PC-3 (cell line): ENCODE results near the gene NPHP3. TPM values are rescaled to one million over a fixed set of nuclear protein-coding genes. Genes with fewer than 3 reads are reported as not detected.

Experiments
- ATAC-seq: fragments of 200-7000 bp; cut with Tn5 transposase; 2 replicates; pipeline ENCODE4 v1.9.1; 2020; ENCODE audit warnings: mild to moderate bottlenecking, moderate library complexity
- BruUV-seq: library from RNA; stranded (reverse); fragments of 400-500 nt; replicated peaks from 2 replicates; lab custom pipeline; 2021; lab: Mats Ljungman, UMichigan
- CTCF ChIA-PET: fragments of 300-600 bp; sonication (Branson Sonifier 250); formaldehyde crosslinking; loops from one replicate; lab custom pipeline; 2022; ENCODE audit warnings: antibody characterized with exemption; lab: Charles Lee
- POLR2A ChIA-PET: fragments of 300-600 bp; sonication (Branson Sonifier 250); formaldehyde crosslinking; loops from one replicate; lab custom pipeline; 2022; ENCODE audit warnings: antibody characterized with exemption; ENCODE audit not compliant: unreplicated experiment; lab: Charles Lee
- DNase-seq: peaks from one replicate; pipeline ENCODE4 v3.0.0-alpha.2; 2015
- H2AFZ ChIP-seq: fragments of 300-600 bp; sonication (generic); 2 replicates; pipeline ENCODE4 v1.6.0; 2016; ENCODE audit warnings: antibody characterized with exemption, low read length
- H3F3A ChIP-seq: fragments of 300-600 bp; sonication (generic); one replicate; pipeline ENCODE4 v1.6.0; 2017; ENCODE audit warnings: antibody characterized with exemption, low read length, control low read depth, mild to moderate bottlenecking; ENCODE audit not compliant: unreplicated experiment
- H3K27ac ChIP-seq: fragments of 300-600 bp; sonication (generic); 2 replicates; pipeline ENCODE4 v1.5.1; 2016; ENCODE audit warnings: mild to moderate bottlenecking, low read length
- H3K27me3 ChIP-seq: fragments of 300-600 bp; sonication (generic); 2 replicates; pipeline ENCODE4 v1.6.1; 2016; ENCODE audit warnings: low read length, mixed read lengths
- H3K36me3 ChIP-seq: fragments of 300-600 bp; sonication (generic); 2 replicates; pipeline ENCODE4 v1.6.1; 2016; ENCODE audit warnings: low read depth, mixed run types, low read length, mixed read lengths
- H3K4me1 ChIP-seq: fragments of 300-600 bp; sonication (generic); 2 replicates; pipeline ENCODE4 v1.5.1; 2016; ENCODE audit warnings: low read length; ENCODE audit not compliant: insufficient read depth
- H3K4me2 ChIP-seq: fragments of 300-600 bp; sonication (generic); 2 replicates; pipeline ENCODE4 v1.6.0; 2016; ENCODE audit warnings: low read length
- H3K4me3 ChIP-seq: fragments of 300-600 bp; sonication (generic); 2 replicates; pipeline ENCODE4 v1.5.1; 2016; ENCODE audit warnings: mild to moderate bottlenecking, low read length, mixed read lengths
- H3K79me2 ChIP-seq: fragments of 300-600 bp; sonication (generic); 2 replicates; pipeline ENCODE4 v1.6.1; 2017; ENCODE audit warnings: low read length, mixed read lengths
- H3K9ac ChIP-seq: fragments of 300-600 bp; sonication (generic); 2 replicates; pipeline ENCODE4 v1.6.0; 2016; ENCODE audit warnings: mild to moderate bottlenecking, low read length
- H3K9me2 ChIP-seq: fragments of 300-600 bp; sonication (generic); replicated peaks from 2 replicates; pipeline ENCODE4 v1.6.1; 2016; ENCODE audit warnings: mixed run types, low read length, mixed read lengths
- H3K9me3 ChIP-seq: fragments of 300-600 bp; sonication (generic); 2 replicates; pipeline ENCODE4 v1.6.1; 2016; ENCODE audit warnings: low read length, mixed read lengths
- H4K20me1 ChIP-seq: fragments of 300-600 bp; sonication (generic); 2 replicates; pipeline ENCODE4 v1.6.1; 2016; ENCODE audit warnings: low read length, mixed read lengths
- EZH2 ChIP-seq: fragments of 300-600 bp; sonication (generic); IDR thresholded peaks from one replicate; pipeline ENCODE4 v1.6.1; 2017; ENCODE audit warnings: antibody characterized with exemption, mild to moderate bottlenecking, low read length; ENCODE audit not compliant: unreplicated experiment
- EZH2phosphoT487 ChIP-seq: fragments of 300-600 bp; sonication (generic); IDR thresholded peaks from 2 replicates; pipeline ENCODE4 v1.6.1; 2018; ENCODE audit warnings: mild to moderate bottlenecking, antibody characterized with exemption, low read length, borderline replicate concordance
- intact Hi-C: fragments of 100-400 bp; cut with micrococcal nuclease; formaldehyde crosslinking; loops from 2 replicates; pipeline ENCODE4 v1.9.0; 2023
- total RNA-seq: library from RNA; depleted of rRNA; stranded (reverse); fragments of >200 nt; gene quantifications from 2 replicates; pipeline ENCODE4 v1.2.3, GENCODE V29; 2014
- TF ChIP-seq, protein P1 (sequence below): fragments of 300-600 bp; sonication (generic); conservative IDR thresholded peaks from 2 replicates; pipeline ENCODE4 v1.5.1; 2017; ENCODE audit warnings: antibody characterized with exemption, low read depth, mild to moderate bottlenecking, low read length

The NPHP3 gene
- total RNA-seq, 1 experiment from 2014 or later = 6.2 TPM

GRCh38 chr3:132654190-132654589 lies 68.0 kb downstream of the NPHP3 start:
- CTCF ChIA-PET = no interaction called here
- Histone ChIP-seq H3F3A (peaks cover 3% of the 10 kb centered on the region), H2AFZ (no peak overlapping the region), H3K27me3 (no peaks in the 10 kb centered on the region), H3K27ac (peak overlapping the region; percentile 35; the same call in 1 of the 2 replicates), H3K4me3 (no peak overlapping the region), H4K20me1 (no peaks in the 10 kb centered on the region), H3K9me2 (no peaks in the 10 kb centered on the region), H3K4me2 (peak overlapping the region; percentile 14; the same call in 1 of the 2 replicates), H3K9ac (no peak overlapping the region), H3K36me3 (no peaks in the 10 kb centered on the region), H3K9me3 (no peaks in the 10 kb centered on the region), H3K79me2 (peaks cover 11% of the 10 kb centered on the region), H3K4me1 (peaks cover 39% of the 10 kb centered on the region)
- POLR2A ChIA-PET = no interaction called here
- intact Hi-C loops = no loop called here
- no TSS peak for BruUV-seq
- peak; percentile 47 for DNase-seq
- no peak for TF ChIP-seq EZH2
- TF ChIP-seq, protein P1, sequence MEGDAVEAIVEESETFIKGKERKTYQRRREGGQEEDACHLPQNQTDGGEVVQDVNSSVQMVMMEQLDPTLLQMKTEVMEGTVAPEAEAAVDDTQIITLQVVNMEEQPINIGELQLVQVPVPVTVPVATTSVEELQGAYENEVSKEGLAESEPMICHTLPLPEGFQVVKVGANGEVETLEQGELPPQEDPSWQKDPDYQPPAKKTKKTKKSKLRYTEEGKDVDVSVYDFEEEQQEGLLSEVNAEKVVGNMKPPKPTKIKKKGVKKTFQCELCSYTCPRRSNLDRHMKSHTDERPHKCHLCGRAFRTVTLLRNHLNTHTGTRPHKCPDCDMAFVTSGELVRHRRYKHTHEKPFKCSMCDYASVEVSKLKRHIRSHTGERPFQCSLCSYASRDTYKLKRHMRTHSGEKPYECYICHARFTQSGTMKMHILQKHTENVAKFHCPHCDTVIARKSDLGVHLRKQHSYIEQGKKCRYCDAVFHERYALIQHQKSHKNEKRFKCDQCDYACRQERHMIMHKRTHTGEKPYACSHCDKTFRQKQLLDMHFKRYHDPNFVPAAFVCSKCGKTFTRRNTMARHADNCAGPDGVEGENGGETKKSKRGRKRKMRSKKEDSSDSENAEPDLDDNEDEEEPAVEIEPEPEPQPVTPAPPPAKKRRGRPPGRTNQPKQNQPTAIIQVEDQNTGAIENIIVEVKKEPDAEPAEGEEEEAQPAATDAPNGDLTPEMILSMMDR = no peak
- no peak for TF ChIP-seq EZH2phosphoT487
- peak; percentile 39 for ATAC-seq

DNA sequence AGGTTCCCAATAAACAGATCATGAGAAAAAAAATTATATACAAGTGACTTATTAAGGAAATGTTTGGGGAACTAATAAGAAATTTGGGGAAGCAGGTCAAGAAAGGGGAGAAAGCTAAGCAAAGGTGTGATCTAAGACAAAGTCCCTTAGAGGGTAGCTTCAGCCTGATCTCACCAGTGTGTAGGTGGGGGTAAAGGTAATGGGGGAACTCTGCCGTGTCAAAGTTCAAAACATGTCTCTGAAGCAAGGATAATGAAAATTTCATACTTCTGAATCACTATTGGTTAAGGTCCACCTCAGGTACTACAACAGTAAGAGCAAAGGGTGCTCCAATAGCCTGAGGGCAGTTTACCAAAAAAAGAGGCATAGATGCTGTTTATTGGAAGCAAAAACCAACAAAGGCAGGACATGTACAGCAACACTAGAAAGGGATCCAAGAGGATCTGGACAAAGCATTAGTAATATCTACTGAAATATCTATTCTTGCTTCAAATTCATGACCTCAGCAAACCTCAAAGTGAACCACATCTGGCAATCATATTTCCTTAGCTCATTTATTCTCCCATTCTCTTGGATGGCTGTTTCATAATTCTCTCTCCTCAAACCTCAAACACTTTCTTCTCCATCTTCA lies 69.5 kb downstream of the NPHP3 start:
- Histone ChIP-seq H4K20me1 (no peaks in the 10 kb centered on the region), H2AFZ (no peak overlapping the region), H3K4me3 (no peak overlapping the region), H3K9ac (no peak overlapping the region), H3K4me1 (peaks cover 29% of the 10 kb centered on the region), H3K36me3 (no peaks in the 10 kb centered on the region), H3K4me2 (peak overlapping the region; percentile 14), H3F3A (peaks cover 3% of the 10 kb centered on the region), H3K27ac (peak overlapping the region; percentile 48), H3K27me3 (no peaks in the 10 kb centered on the region), H3K9me3 (no peaks in the 10 kb centered on the region), H3K79me2 (no peaks in the 10 kb centered on the region), H3K9me2 (no peaks in the 10 kb centered on the region)
- ATAC-seq (peak; percentile 79), DNase-seq (peak; percentile 81)
- ChIA-PET CTCF (no interaction called here), POLR2A (no interaction called here)
- no TSS peak for BruUV-seq
- TF ChIP-seq, protein P1 = no peak
- intact Hi-C loops = no loop called here

- H3K9ac ChIP-seq = no peak overlapping the region
- H4K20me1 ChIP-seq = no peaks in the 10 kb centered on the region
- no peaks in the 10 kb centered on the region for H3K9me3 ChIP-seq
- no peak overlapping the region for H2AFZ ChIP-seq
- H3F3A ChIP-seq = no peaks in the 10 kb centered on the region
- no peaks in the 10 kb centered on the region for H3K9me2 ChIP-seq
- peaks cover 30% of the 10 kb centered on the region for H3K4me1 ChIP-seq
- ATAC-seq = no peak
- BruUV-seq = no TSS peak
- no peaks in the 10 kb centered on the region for H3K79me2 ChIP-seq
- no peaks in the 10 kb centered on the region for H3K27me3 ChIP-seq
- H3K4me3 ChIP-seq = no peak overlapping the region
- H3K4me2 ChIP-seq = no peak overlapping the region
- DNase-seq = no peak
- TF ChIP-seq, protein P1 = no peak
- no peak for TF ChIP-seq EZH2
- no peak for TF ChIP-seq EZH2phosphoT487
- no peak overlapping the region for H3K27ac ChIP-seq
- no peaks in the 10 kb centered on the region for H3K36me3 ChIP-seq
- CTCF ChIA-PET = no interaction called here
- POLR2A ChIA-PET = no interaction called here
- intact Hi-C loops = no loop called here
These were observed 72.1 kb downstream of the NPHP3 start for GRCh38 chr3:132650153-132650552.
